ENCODE data around the gene FAM53B.

The FAM53B gene

DNA sequence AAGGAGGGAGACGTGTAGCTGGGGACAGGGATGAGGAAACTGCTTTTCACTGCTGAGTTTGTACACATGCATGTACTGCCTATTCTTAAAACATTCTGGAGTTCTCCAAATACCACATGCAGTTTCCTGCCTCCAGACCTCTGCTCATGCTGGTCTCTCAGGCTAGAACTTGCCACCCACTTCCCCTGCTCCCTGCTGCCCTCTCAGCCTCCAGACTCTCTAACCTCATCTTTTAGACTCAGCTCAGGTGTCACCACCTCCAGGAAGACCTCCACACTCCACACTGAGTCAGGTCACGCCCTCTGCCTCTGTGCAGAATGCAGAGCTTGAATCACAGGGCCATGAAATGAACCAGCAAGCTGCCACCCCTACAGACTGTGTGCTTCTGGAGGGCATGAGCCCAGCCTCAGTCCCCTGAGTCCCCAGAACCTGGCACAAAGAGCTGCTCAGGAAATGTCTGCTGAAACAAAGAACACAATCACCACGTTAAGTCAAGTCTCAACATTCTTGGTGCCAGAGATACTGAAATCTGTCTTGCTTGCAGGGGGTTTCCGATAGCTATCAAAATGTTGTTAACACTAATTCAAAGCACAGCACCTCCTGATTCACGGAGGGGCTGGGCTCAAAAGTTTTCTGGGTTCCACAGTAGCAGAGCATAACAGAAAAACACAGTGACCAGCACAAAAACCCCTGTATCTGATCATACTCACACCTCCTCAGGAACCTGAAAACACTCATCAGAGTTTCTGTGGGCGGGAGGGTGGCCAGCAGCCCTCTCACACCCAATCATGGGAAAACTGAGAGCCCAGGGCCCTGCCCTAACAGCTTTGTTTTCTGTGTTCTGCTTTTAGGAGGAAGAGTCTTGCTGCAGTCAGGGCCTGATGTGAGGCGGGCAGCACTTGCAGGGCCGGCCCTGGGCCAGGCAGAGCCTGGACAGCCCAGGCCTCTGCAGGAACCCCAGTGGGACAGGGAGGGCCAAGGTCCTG lies 21.1 kb downstream of the FAM53B start:
- ChIA-PET CTCF (interaction anchor here (1.3 to 1.7 kb wide), 2 partner anchors 18 to 22 kb away, joined by 3 to 9 read pairs; no protein-coding TSS in a partner anchor), POLR2A (no interaction called here)
- no peak overlapping the region for H3K27ac ChIP-seq (ENCODE audit: extremely low read depth, low read depth, low read length)
- no peak overlapping the region for H3K4me3 ChIP-seq (ENCODE audit: low read depth, low read length)
- peaks cover 3 to 29% of the 10 kb centered on the region in 2 experiments; a peak in 2 of 3 replicates for H3K36me3 ChIP-seq (ENCODE audit: control insufficient read depth in 2 of 2, insufficient read depth in 1 of 2, low read length in 2 of 2)
- TF ChIP-seq BCL11B (tag by site-specific recombination; IDR thresholded peaks at IDR 0.05; ENCODE audit: low read depth), result no peak
- TF ChIP-seq SP3 (tag by site-specific recombination; IDR thresholded peaks at IDR 0.05), result no peak
- no peak for TF ChIP-seq ZNF48 (tag by site-specific recombination; IDR thresholded peaks at IDR 0.05)
- TF ChIP-seq, protein P1, sequence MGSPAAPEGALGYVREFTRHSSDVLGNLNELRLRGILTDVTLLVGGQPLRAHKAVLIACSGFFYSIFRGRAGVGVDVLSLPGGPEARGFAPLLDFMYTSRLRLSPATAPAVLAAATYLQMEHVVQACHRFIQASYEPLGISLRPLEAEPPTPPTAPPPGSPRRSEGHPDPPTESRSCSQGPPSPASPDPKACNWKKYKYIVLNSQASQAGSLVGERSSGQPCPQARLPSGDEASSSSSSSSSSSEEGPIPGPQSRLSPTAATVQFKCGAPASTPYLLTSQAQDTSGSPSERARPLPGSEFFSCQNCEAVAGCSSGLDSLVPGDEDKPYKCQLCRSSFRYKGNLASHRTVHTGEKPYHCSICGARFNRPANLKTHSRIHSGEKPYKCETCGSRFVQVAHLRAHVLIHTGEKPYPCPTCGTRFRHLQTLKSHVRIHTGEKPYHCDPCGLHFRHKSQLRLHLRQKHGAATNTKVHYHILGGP (tag by site-specific recombination; IDR thresholded peaks at IDR 0.05), result no peak
- no peak for TF ChIP-seq ZNF2 (tag by site-specific recombination; IDR thresholded peaks at IDR 0.05)
- TF ChIP-seq ZNF23 (tag by site-specific recombination; IDR thresholded peaks at IDR 0.05; ENCODE audit: borderline replicate concordance), result no peak
- no peak for TF ChIP-seq ZNF585B (tag by site-specific recombination; IDR thresholded peaks at IDR 0.05)
- no peak for TF ChIP-seq ZNF426 (tag by site-specific recombination; IDR thresholded peaks at IDR 0.05)
- peak; percentile 84 for TF ChIP-seq ZFHX2 (tag by site-specific recombination; conservative IDR thresholded peaks at IDR 0.05)
- TF ChIP-seq YY2 (tag by site-specific recombination; IDR thresholded peaks at IDR 0.05), result no peak
- no peak for TF ChIP-seq ZNF341 (tag by site-specific recombination; IDR thresholded peaks at IDR 0.05; ENCODE audit: low read depth)
- TF ChIP-seq SETDB1 (IDR thresholded peaks at IDR 0.05; ENCODE audit: insufficient read length, low read length), result no peak
- no peak for TF ChIP-seq YY1 (tag by site-specific recombination; IDR thresholded peaks at IDR 0.05)
- TF ChIP-seq KLF16 (tag by site-specific recombination; IDR thresholded peaks at IDR 0.05), result no peak
- TF ChIP-seq ZBTB20 (tag by site-specific recombination; IDR thresholded peaks at IDR 0.05), result no peak
- peak; percentile 86 for TF ChIP-seq EGR2 (tag by site-specific recombination; IDR thresholded peaks at IDR 0.05; ENCODE audit: low read depth)
- H3K9me3 ChIP-seq (ENCODE audit: control insufficient read depth, insufficient read depth, low read depth, low read length), result no peaks in the 10 kb centered on the region
- H3K4me1 ChIP-seq (ENCODE audit: control insufficient read depth, insufficient read depth, low read length), result 0 out of 2 replicates have a peak, but pooled peaks cover 3% of the 10 kb centered on the region

DNA sequence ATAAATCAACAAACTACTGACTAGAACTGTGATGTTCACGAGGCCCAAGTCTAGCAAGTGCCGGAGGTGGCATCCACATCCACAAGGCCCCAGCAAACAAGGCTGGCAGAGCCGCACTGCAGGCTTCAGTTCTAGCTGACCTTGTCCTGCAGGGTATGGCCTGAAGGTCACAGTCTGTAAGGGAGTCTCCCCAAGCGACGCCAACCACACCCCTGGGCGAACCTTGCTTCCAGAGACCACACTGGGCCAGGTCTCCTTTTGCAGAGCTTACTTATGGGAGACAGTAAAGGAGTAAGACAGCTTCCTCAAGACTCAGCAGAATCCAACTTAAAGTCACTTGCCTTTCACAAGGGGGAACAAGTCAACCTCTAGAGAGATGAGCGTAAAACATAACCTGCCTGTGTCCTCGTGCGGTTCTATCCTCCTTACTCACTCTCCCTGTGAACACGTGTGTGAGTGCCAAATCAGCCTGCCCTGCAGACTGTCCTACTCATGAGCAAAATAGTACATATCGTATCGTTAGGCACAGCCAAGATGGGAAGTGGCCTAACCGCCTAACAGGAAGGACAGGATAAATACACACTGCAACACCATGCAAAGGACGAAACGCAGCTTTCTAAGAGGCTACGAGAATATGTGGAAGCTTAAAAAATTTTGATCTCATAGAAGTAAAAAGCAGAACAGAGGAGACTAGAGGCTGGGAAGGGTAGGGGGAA lies 22.7 kb downstream of the FAM53B start:
- ChIA-PET CTCF (interaction anchor here (0.6 to 1.7 kb wide), 2 partner anchors 13 to 20 kb away, joined by 3 to 9 read pairs; no protein-coding TSS in a partner anchor), POLR2A (no interaction called here)
- Histone ChIP-seq H3K4me1 (ENCODE audit: control insufficient read depth, insufficient read depth, low read length) (0 out of 2 replicates have a peak, but pooled peaks cover 3% of the 10 kb centered on the region), H3K27ac (ENCODE audit: extremely low read depth, low read depth, low read length) (no peak overlapping the region), H3K9me3 (ENCODE audit: control insufficient read depth, insufficient read depth, low read depth, low read length) (no peaks in the 10 kb centered on the region), H3K4me3 (ENCODE audit: low read depth, low read length) (no peak overlapping the region), H3K36me3 (ENCODE audit: control insufficient read depth in 2 of 2, insufficient read depth in 1 of 2, low read length in 2 of 2) (peaks cover 3 to 26% of the 10 kb centered on the region in 2 experiments; a peak in 2 of 3 replicates)
- no peak for TF ChIP-seq ZNF311 (tag by site-specific recombination; IDR thresholded peaks at IDR 0.05; ENCODE audit: borderline replicate concordance)
- no peak for TF ChIP-seq ZNF707 (tag by site-specific recombination; IDR thresholded peaks at IDR 0.05)
- TF ChIP-seq ZNF549 (tag by site-specific recombination; IDR thresholded peaks at IDR 0.05), result no peak
- TF ChIP-seq ZFP69B (tag by site-specific recombination; IDR thresholded peaks at IDR 0.05), result no peak
- TF ChIP-seq ZNF138 (tag by site-specific recombination; IDR thresholded peaks at IDR 0.05; ENCODE audit: borderline replicate concordance), result no peak
- TF ChIP-seq, protein P2, sequence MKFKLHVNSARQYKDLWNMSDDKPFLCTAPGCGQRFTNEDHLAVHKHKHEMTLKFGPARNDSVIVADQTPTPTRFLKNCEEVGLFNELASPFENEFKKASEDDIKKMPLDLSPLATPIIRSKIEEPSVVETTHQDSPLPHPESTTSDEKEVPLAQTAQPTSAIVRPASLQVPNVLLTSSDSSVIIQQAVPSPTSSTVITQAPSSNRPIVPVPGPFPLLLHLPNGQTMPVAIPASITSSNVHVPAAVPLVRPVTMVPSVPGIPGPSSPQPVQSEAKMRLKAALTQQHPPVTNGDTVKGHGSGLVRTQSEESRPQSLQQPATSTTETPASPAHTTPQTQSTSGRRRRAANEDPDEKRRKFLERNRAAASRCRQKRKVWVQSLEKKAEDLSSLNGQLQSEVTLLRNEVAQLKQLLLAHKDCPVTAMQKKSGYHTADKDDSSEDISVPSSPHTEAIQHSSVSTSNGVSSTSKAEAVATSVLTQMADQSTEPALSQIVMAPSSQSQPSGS (tag by site-specific recombination; IDR thresholded peaks at IDR 0.05; ENCODE audit: low read depth), result no peak
- TF ChIP-seq, protein P3, sequence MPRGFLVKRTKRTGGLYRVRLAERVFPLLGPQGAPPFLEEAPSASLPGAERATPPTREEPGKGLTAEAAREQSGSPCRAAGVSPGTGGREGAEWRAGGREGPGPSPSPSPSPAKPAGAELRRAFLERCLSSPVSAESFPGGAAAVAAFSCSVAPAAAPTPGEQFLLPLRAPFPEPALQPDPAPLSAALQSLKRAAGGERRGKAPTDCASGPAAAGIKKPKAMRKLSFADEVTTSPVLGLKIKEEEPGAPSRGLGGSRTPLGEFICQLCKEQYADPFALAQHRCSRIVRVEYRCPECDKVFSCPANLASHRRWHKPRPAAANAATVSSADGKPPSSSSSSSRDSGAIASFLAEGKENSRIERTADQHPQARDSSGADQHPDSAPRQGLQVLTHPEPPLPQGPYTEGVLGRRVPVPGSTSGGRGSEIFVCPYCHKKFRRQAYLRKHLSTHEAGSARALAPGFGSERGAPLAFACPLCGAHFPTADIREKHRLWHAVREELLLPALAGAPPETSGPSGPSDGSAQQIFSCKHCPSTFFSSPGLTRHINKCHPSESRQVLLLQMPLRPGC (tag by site-specific recombination; IDR thresholded peaks at IDR 0.05), result no peak
- TF ChIP-seq ZXDB (tag by site-specific recombination; IDR thresholded peaks at IDR 0.05), result no peak
- no peak for TF ChIP-seq ZNF169 (tag by site-specific recombination; IDR thresholded peaks at IDR 0.05)
- no peak for TF ChIP-seq ZNF133 (tag by site-specific recombination; IDR thresholded peaks at IDR 0.05)
- TF ChIP-seq TCF7L2 (IDR thresholded peaks at IDR 0.05; ENCODE audit: borderline replicate concordance, low read depth, low read length), result no peak
- no peak for TF ChIP-seq ZNF426 (tag by site-specific recombination; IDR thresholded peaks at IDR 0.05)
